Transverse colon (tissue), 4 donors: ENCODE data around the gene GPX4. TPM values are rescaled to one million over a fixed set of nuclear protein-coding genes. Genes with fewer than 3 reads are reported as not detected.

ENCODE experiments used
- DNase-seq: peaks from one replicate; pipeline ENCODE4 v3.0.0-alpha.2; 2019
- H3K27ac ChIP-seq, 4 donors: fragments of 200-600 bp; sonication (generic); 2 replicates each; pipeline ENCODE4 v1.5.1; 2016 to 2018; ENCODE audit warnings: inconsistent platforms in 4 of 4
- H3K27me3 ChIP-seq: fragments of 200-600 bp; sonication (generic); 2 replicates; pipeline ENCODE4 v1.5.1; 2017; ENCODE audit warnings: inconsistent platforms
- H3K36me3 ChIP-seq, 4 donors: fragments of 200-600 bp; sonication (generic); 2 replicates each; pipeline ENCODE4 v1.5.1; 2017 to 2019; ENCODE audit warnings: inconsistent platforms in 4 of 4
- H3K4me1 ChIP-seq, 4 donors: fragments of 200-600 bp; sonication (generic); 2 replicates each; pipeline ENCODE4 v1.5.1; 2017 to 2020; ENCODE audit warnings: inconsistent platforms in 4 of 4
- H3K4me3 ChIP-seq, 4 donors: fragments of 200-600 bp; sonication (generic); 1 replicate in 1 of 4; 2 replicates in 3 of 4; pipeline versions ENCODE4 v1.5.1 to v1.6.1; 2017 to 2019; ENCODE audit warnings: inconsistent platforms in 4 of 4
- H3K9me3 ChIP-seq, 2 donors: fragments of 200-600 bp; sonication (generic); 2 replicates each; pipeline ENCODE4 v1.5.1; 2017 to 2019; ENCODE audit warnings: inconsistent platforms in 2 of 2
- EP300 ChIP-seq: sonication (generic); formaldehyde crosslinking; IDR thresholded peaks from one replicate; pipeline ENCODE4 v1.6.1; 2017; ENCODE audit warnings: antibody characterized with exemption, low read depth
- POLR2A ChIP-seq: fragments of 450-650 bp; IDR thresholded peaks from one replicate; pipeline ENCODE4 v1.6.1; 2016; ENCODE audit warnings: antibody characterized with exemption, mild to moderate bottlenecking, moderate library complexity
- POLR2AphosphoS5 ChIP-seq, 3 donors: sonication (generic); formaldehyde crosslinking; IDR thresholded peaks; one replicate each; pipeline ENCODE4 v1.6.1; 2016; ENCODE audit warnings: antibody characterized with exemption in 3 of 3
- WGBS, 2 donors: methylation state at CpG; one replicate each; pipeline ENCODE4 v1.1.5; 2018; ENCODE audit warnings: low coverage in 1 of 2; 5-methylcytosine and 5-hydroxymethylcytosine counted together
- in situ Hi-C, 4 donors: fragments of 200-750 bp; cut with MboI; loops; one replicate each; pipeline versions ENCODE4 v1.15.0 to v1.15.1; 2017; ENCODE audit warnings: low sequenced_read_pairs in 3 of 4, low pct_ligation_motif_present in 1 of 4, low pct_unique_long_range_greater_than_20kb in 1 of 4
- intact Hi-C: fragments of 100-400 bp; cut with DNase I; formaldehyde crosslinking; loops from one replicate; pipeline ENCODE4 v1.15.1; 2023; ENCODE audit warnings: low total_unique reads
- total RNA-seq, 4 donors: library from RNA; depleted of rRNA; stranded (reverse); fragments of >200 nt; gene quantifications; one replicate each; pipeline ENCODE4 v1.1.0, GENCODE V29; 2016
- TF ChIP-seq, protein P1 (sequence below), 5 experiments: fragments of 200-600 bp in 3 of 5; fragments of 450-650 bp in 2 of 5; sonication (generic) in 3 of 5; IDR thresholded peaks; 1 replicate in 2 of 5; 2 replicates in 3 of 5; pipeline ENCODE4 v1.5.1; 2016 to 2017; ENCODE audit warnings: antibody characterized with exemption in 5 of 5, inconsistent platforms in 3 of 5, mild to moderate bottlenecking in 2 of 5, moderate library complexity in 1 of 5

Gene GPX4
- total RNA-seq, 4 donors from 2014 or later = 115 to 426 (median 261) TPM

DNA sequence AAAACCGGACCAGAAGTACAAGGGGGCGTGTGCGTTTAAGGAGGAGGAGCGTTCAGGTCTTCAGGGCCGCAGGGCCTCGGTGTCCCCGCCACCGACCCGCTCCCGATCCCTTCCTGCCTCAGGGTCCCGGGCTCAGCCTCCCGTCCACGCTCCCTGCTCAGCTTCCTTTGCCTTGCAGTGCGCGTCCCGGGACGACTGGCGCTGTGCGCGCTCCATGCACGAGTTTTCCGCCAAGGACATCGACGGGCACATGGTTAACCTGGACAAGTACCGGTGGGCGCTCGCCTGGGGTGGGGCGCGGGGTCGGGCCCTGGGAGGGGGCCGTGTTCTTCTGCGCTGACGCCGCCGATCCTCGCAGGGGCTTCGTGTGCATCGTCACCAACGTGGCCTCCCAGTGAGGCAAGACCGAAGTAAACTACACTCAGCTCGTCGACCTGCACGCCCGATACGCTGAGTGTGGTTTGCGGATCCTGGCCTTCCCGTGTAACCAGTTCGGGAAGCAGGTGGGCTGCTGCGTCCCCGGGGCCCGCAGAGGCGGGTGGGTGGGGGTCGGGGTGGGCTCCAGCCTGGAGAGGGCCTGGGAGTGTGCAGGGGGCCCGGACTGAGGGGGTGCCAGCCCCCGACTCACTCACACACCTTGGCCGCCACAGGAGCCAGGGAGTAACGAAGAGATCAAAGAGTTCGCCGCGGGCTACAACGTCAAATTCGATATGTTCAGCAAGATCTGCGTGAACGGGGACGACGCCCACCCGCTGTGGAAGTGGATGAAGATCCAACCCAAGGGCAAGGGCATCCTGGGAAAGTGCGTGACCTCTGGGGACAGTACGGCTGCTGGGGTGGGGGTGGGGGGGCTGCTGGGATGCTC, 1.4 kb downstream of the GPX4 start:
- peak overlapping the region; percentile 98 to 100 (median 100) for H3K27ac ChIP-seq
- H3K9me3 ChIP-seq = no peaks in the 10 kb centered on the region
- TF ChIP-seq POLR2AphosphoS5 (IDR thresholded peaks at IDR 0.05) = peak in 1 of 3 donors; percentile 56
- TF ChIP-seq, protein P1, sequence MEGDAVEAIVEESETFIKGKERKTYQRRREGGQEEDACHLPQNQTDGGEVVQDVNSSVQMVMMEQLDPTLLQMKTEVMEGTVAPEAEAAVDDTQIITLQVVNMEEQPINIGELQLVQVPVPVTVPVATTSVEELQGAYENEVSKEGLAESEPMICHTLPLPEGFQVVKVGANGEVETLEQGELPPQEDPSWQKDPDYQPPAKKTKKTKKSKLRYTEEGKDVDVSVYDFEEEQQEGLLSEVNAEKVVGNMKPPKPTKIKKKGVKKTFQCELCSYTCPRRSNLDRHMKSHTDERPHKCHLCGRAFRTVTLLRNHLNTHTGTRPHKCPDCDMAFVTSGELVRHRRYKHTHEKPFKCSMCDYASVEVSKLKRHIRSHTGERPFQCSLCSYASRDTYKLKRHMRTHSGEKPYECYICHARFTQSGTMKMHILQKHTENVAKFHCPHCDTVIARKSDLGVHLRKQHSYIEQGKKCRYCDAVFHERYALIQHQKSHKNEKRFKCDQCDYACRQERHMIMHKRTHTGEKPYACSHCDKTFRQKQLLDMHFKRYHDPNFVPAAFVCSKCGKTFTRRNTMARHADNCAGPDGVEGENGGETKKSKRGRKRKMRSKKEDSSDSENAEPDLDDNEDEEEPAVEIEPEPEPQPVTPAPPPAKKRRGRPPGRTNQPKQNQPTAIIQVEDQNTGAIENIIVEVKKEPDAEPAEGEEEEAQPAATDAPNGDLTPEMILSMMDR (IDR thresholded peaks at IDR 0.05) = no peak
- no peak for TF ChIP-seq EP300
- TF ChIP-seq POLR2A = no peak
- peaks cover 23 to 54% (median 36%) of the 10 kb centered on the region in 4 donors for H3K4me1 ChIP-seq
- H3K27me3 ChIP-seq = no peaks in the 10 kb centered on the region
- peak; percentile 47 for DNase-seq
- H3K36me3 ChIP-seq = peaks cover 0 to 10% (median 4%) of the 10 kb centered on the region in 4 donors
- intact Hi-C loops = loop anchor here (10.0 kb wide), 2 partner anchors 140 to 180 kb away; partner anchors contain the start of genes ARID3A, ATP5F1D and MIDN
- 39% methylated on average over 65 of the region's 69 CpGs; no CpG with 5 or more reads in 1 of the 2 donors for WGBS, 2 donors
- H3K4me3 ChIP-seq = peak overlapping the region; percentile 52 to 98 (median 91)
- in situ Hi-C loops = no loop called here

- Histone ChIP-seq H3K9me3 (no peaks in the 10 kb centered on the region), H3K27ac (peak overlapping the region in 3 of 4 donors; percentile 98 to 100 (median 100)), H3K27me3 (no peaks in the 10 kb centered on the region), H3K36me3 (peaks cover 0 to 10% (median 4%) of the 10 kb centered on the region in 4 donors), H3K4me3 (peak overlapping the region in 1 of 4 donors; percentile 95), H3K4me1 (peaks cover 23 to 50% (median 36%) of the 10 kb centered on the region in 4 donors)
- intact Hi-C loops = loop anchor here (10.0 kb wide), 2 partner anchors 139 to 181 kb away; partner anchors contain the start of genes ARID3A, ATP5F1D and MIDN
- no peak for DNase-seq
- 86 to 87% methylated on average over 3 to 31 of the region's 32 CpGs for WGBS, 2 donors
- TF ChIP-seq POLR2A = no peak
- TF ChIP-seq, protein P1 (IDR thresholded peaks at IDR 0.05) = no peak
- TF ChIP-seq POLR2AphosphoS5 (IDR thresholded peaks at IDR 0.05) = no peak
- TF ChIP-seq EP300 = no peak
- in situ Hi-C loops = no loop called here
These were observed 2.4 kb downstream of the GPX4 start for GRCh38 chr19:1105873-1106840.

GRCh38 chr19:1106841-1107660, 3.3 kb downstream of the GPX4 start:
- WGBS, 2 donors = 64% methylated on average over 10 of the region's 17 CpGs; no CpG with 5 or more reads in 1 of the 2 donors
- H3K27me3 ChIP-seq = no peaks in the 10 kb centered on the region
- no peaks in the 10 kb centered on the region for H3K9me3 ChIP-seq
- intact Hi-C loops = loop anchor here (10.0 kb wide), 2 partner anchors 138 to 182 kb away; partner anchors contain the start of genes ARID3A, ATP5F1D and MIDN
- no peak overlapping the region for H3K4me3 ChIP-seq
- in situ Hi-C loops = no loop called here
- TF ChIP-seq, protein P1 (IDR thresholded peaks at IDR 0.05) = peak in 2 of 5 experiments; percentile 19 to 21
- no peak for TF ChIP-seq EP300
- peak; percentile 32 for DNase-seq
- H3K27ac ChIP-seq = no peak overlapping the region
- peaks cover 18 to 49% (median 37%) of the 10 kb centered on the region in 4 donors for H3K4me1 ChIP-seq
- H3K36me3 ChIP-seq = peaks cover 0 to 10% (median 4%) of the 10 kb centered on the region in 4 donors
